Endodermal cell (in vitro differentiated cells): ENCODE measurements around the gene ABCC1. TPM values are rescaled to one million over a fixed set of nuclear protein-coding genes. Genes with fewer than 3 reads are reported as not detected.

Experiments used
- DNase-seq: peaks from one replicate; pipeline ENCODE4 v3.0.0-alpha.2; 2017
- H3K27ac ChIP-seq: 2 replicates; pipeline ENCODE4 v1.5.1; 2013; ENCODE audit warnings: mild to moderate bottlenecking, low read depth, low read length, moderate library complexity
- H3K27me3 ChIP-seq: 2 replicates; pipeline ENCODE4 v1.6.1; 2013; ENCODE audit warnings: mild to moderate bottlenecking, low read length, moderate library complexity; ENCODE audit not compliant: insufficient read depth, control insufficient read depth, poor library complexity, severe bottlenecking
- H3K36me3 ChIP-seq: 2 replicates; pipeline ENCODE4 v1.7.0; 2013; ENCODE audit warnings: mild to moderate bottlenecking, low read length, moderate library complexity; ENCODE audit not compliant: control insufficient read depth, insufficient read depth
- H3K4me1 ChIP-seq: one replicate; pipeline ENCODE4 v1.7.0; 2013; ENCODE audit warnings: low read length; ENCODE audit not compliant: control insufficient read depth, insufficient read depth
- H3K4me3 ChIP-seq: 2 replicates; pipeline ENCODE4 v1.5.1; 2013; ENCODE audit warnings: mild to moderate bottlenecking, low read length, moderate library complexity
- H3K9ac ChIP-seq: 2 replicates; pipeline ENCODE4 v1.6.1; 2013; ENCODE audit warnings: mild to moderate bottlenecking, low read length, moderate library complexity; ENCODE audit not compliant: poor library complexity, severe bottlenecking; ENCODE audit errors: extremely low read depth
- H3K9me3 ChIP-seq: 2 replicates; pipeline ENCODE4 v1.6.1; 2013; ENCODE audit warnings: mild to moderate bottlenecking, low read length, moderate library complexity; ENCODE audit not compliant: control insufficient read depth
- H3K27ac Mint-ChIP-seq: 2 replicates; pipeline ENCODE4 v1.8.0; 2020; ENCODE audit warnings: mixed read lengths
- H3K27me3 Mint-ChIP-seq: 2 replicates; pipeline ENCODE4 v1.8.0; 2021; ENCODE audit warnings: mild to moderate bottlenecking, mixed read lengths; ENCODE audit not compliant: insufficient read depth
- H3K36me3 Mint-ChIP-seq: 2 replicates; pipeline ENCODE4 v1.8.0; 2020; ENCODE audit warnings: low read depth, mixed read lengths
- H3K4me1 Mint-ChIP-seq: 2 replicates; pipeline ENCODE4 v1.8.0; 2020; ENCODE audit warnings: mixed read lengths
- H3K4me3 Mint-ChIP-seq: 2 replicates; pipeline ENCODE4 v1.8.0; 2020; ENCODE audit warnings: mild to moderate bottlenecking, moderate library complexity, mixed read lengths
- H3K9me3 Mint-ChIP-seq: 2 replicates; pipeline ENCODE4 v1.8.0; 2020; ENCODE audit warnings: mild to moderate bottlenecking, mixed read lengths
- WGBS, 2 experiments: methylation state at CpG; one replicate each; pipeline versions ENCODE4 v1.1.5 to v1.1.7; 2013; ENCODE audit warnings: missing lambda C conversion rate in 2 of 2, mixed read lengths in 1 of 2; ENCODE audit not compliant: insufficient coverage in 1 of 2, insufficient read length in 1 of 2; 5-methylcytosine and 5-hydroxymethylcytosine counted together
- total RNA-seq, 2 donors: library from RNA; stranded (reverse); fragmentation: NEBNext Ultra II Directional in 1 of 2; extraction: Animal tissue kit (Norgen Biotek cat#: 25700) in 1 of 2; gene quantifications; 2 replicates in 1 of 2; 3 replicates in 1 of 2; pipeline ENCODE4 v1.2.1, GENCODE V29; 2021
- TF ChIP-seq, protein P1 (sequence below): fragments of 200-600 bp; sonication (generic); conservative IDR thresholded peaks from 2 replicates; pipeline ENCODE4 v1.5.0; 2021; ENCODE audit warnings: antibody characterized with exemption, mild to moderate bottlenecking

Gene ABCC1
- total RNA-seq, 2 donors from 2014 or later: 47.1 to 51.2 TPM

- H3K27ac ChIP-seq: no peak overlapping the region
- 91 to 97% methylated on average over 6 to 11 of the region's 11 CpGs for WGBS, 2 experiments
- H3K36me3 ChIP-seq: no peaks in the 10 kb centered on the region
- no peaks in the 10 kb centered on the region for H3K9me3 ChIP-seq
- H3K36me3 Mint-ChIP-seq: no peaks in the 10 kb centered on the region
- no peak for DNase-seq
- H3K4me1 ChIP-seq: peaks cover 2% of the 10 kb centered on the region
- H3K4me1 Mint-ChIP-seq: peaks cover 7% of the 10 kb centered on the region
- TF ChIP-seq, protein P1, sequence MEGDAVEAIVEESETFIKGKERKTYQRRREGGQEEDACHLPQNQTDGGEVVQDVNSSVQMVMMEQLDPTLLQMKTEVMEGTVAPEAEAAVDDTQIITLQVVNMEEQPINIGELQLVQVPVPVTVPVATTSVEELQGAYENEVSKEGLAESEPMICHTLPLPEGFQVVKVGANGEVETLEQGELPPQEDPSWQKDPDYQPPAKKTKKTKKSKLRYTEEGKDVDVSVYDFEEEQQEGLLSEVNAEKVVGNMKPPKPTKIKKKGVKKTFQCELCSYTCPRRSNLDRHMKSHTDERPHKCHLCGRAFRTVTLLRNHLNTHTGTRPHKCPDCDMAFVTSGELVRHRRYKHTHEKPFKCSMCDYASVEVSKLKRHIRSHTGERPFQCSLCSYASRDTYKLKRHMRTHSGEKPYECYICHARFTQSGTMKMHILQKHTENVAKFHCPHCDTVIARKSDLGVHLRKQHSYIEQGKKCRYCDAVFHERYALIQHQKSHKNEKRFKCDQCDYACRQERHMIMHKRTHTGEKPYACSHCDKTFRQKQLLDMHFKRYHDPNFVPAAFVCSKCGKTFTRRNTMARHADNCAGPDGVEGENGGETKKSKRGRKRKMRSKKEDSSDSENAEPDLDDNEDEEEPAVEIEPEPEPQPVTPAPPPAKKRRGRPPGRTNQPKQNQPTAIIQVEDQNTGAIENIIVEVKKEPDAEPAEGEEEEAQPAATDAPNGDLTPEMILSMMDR: no peak
- H3K27me3 ChIP-seq: no peaks in the 10 kb centered on the region
- no peak overlapping the region for H3K9ac ChIP-seq
- H3K27ac Mint-ChIP-seq: no peak overlapping the region
- H3K4me3 Mint-ChIP-seq: no peak overlapping the region
- H3K27me3 Mint-ChIP-seq: no peaks in the 10 kb centered on the region
- H3K4me3 ChIP-seq: no peak overlapping the region
- no peaks in the 10 kb centered on the region for H3K9me3 Mint-ChIP-seq
Observed at GRCh38 chr16:16186820-16187219, 237.4 kb downstream of the ABCC1 start.

GRCh38 chr16:16188827-16189226, 239.4 kb downstream of the ABCC1 start:
- H3K4me3 Mint-ChIP-seq: no peak overlapping the region
- no peak overlapping the region for H3K9ac ChIP-seq
- DNase-seq: no peak
- peaks cover 12% of the 10 kb centered on the region for H3K4me1 Mint-ChIP-seq
- 91 to 100% methylated on average over 7 to 13 of the region's 13 CpGs for WGBS, 2 experiments
- no peaks in the 10 kb centered on the region for H3K27me3 ChIP-seq
- no peaks in the 10 kb centered on the region for H3K9me3 Mint-ChIP-seq
- TF ChIP-seq, protein P1: no peak
- H3K9me3 ChIP-seq: no peaks in the 10 kb centered on the region
- peaks cover 3% of the 10 kb centered on the region for H3K4me1 ChIP-seq
- no peak overlapping the region for H3K4me3 ChIP-seq
- no peaks in the 10 kb centered on the region for H3K36me3 Mint-ChIP-seq
- H3K36me3 ChIP-seq: no peaks in the 10 kb centered on the region
- H3K27ac ChIP-seq: no peak overlapping the region
- H3K27me3 Mint-ChIP-seq: no peaks in the 10 kb centered on the region
- no peak overlapping the region for H3K27ac Mint-ChIP-seq

DNA sequence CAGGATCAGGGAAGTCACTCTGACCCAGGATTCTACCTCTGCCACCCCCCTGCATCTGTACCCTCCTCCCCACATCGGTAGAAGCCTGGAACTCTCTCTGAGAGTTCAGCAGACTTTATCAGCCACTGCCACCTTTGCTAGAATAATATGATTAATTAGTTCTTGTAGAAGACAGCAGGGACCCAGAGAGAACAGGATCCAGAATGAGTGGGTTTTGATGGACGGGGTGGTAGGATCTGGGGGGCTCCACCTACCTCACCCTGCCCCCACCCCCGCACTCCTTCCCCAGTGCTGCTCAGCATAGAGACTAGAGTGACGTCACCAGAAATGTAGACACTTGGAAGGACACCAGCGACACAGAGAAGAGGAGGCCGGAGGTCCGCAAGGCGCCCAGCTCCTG, 240.4 kb downstream of the ABCC1 start:
- H3K27me3 Mint-ChIP-seq: no peaks in the 10 kb centered on the region
- TF ChIP-seq, protein P1: no peak
- Histone ChIP-seq H3K9ac (no peak overlapping the region), H3K36me3 (no peaks in the 10 kb centered on the region), H3K9me3 (no peaks in the 10 kb centered on the region), H3K27ac (no peak overlapping the region), H3K4me1 (peaks cover 3% of the 10 kb centered on the region), H3K27me3 (no peaks in the 10 kb centered on the region), H3K4me3 (no peak overlapping the region)
- DNase-seq: no peak
- no peak overlapping the region for H3K4me3 Mint-ChIP-seq
- H3K36me3 Mint-ChIP-seq: no peaks in the 10 kb centered on the region
- peaks cover 12% of the 10 kb centered on the region for H3K4me1 Mint-ChIP-seq
- WGBS, 2 experiments: 89 to 91% methylated on average over 6 to 8 of the region's 8 CpGs
- no peaks in the 10 kb centered on the region for H3K9me3 Mint-ChIP-seq
- no peak overlapping the region for H3K27ac Mint-ChIP-seq
